NCI-H774 (cell line): Measurements from ENCODE around the gene MYEF2.

Experiments
- DNase-seq: peaks from one replicate; lab custom pipeline; 2025; lab: John Stamatoyannopoulos, UW

The MYEF2 gene

GRCh38 chr15:48087844-48088243, 90.3 kb downstream of the MYEF2 start:
- DNase-seq = no peak

- DNase-seq = no peak
Observed at GRCh38 chr15:48086576-48086975, 91.5 kb downstream of the MYEF2 start.

GRCh38 chr15:48086133-48086532, 92.0 kb downstream of the MYEF2 start:
- no peak for DNase-seq

GRCh38 chr15:48085591-48085930, 92.5 kb downstream of the MYEF2 start:
- no peak for DNase-seq

- peak; percentile 10 for DNase-seq
Observed at GRCh38 chr15:48084759-48085590, 93.1 kb downstream of the MYEF2 start.
